CD14-positive monocyte (primary cell): ENCODE data around the gene MAPRE3. TPM values are rescaled to one million over a fixed set of nuclear protein-coding genes. Genes with fewer than 3 reads are reported as not detected.

ENCODE experiments used
- DNase-seq, 3 donors: peaks; one replicate each; pipeline ENCODE4 v3.0.0-alpha.2; 2011 to 2022
- H2AFZ ChIP-seq: 2 replicates; pipeline ENCODE4 v1.6.0; 2012; ENCODE audit warnings: mild to moderate bottlenecking, low read depth, low read length, inconsistent platforms; ENCODE audit not compliant: insufficient read depth, poor library complexity, severe bottlenecking
- H3K27ac ChIP-seq, 2 donors: 1 replicate in 1 of 2; 2 replicates in 1 of 2; pipeline ENCODE4 v1.5.1; 2012 to 2013; ENCODE audit warnings: low read length in 2 of 2, control low read depth in 1 of 2, inconsistent platforms in 1 of 2, low read depth in 1 of 2, mild to moderate bottlenecking in 1 of 2
- H3K27me3 ChIP-seq, 2 donors: one replicate each; pipeline versions ENCODE4 v1.6.0 to v1.6.1; 2011 to 2013; ENCODE audit warnings: low read length in 2 of 2; ENCODE audit not compliant: control insufficient read depth in 2 of 2, insufficient read depth in 2 of 2
- H3K36me3 ChIP-seq, 2 donors: replicated peaks in 1 of 2; 1 replicate in 1 of 2; 2 replicates in 1 of 2; pipeline versions ENCODE4 v1.5.1 to v1.6.1; 2012 to 2013; ENCODE audit warnings: low read length in 2 of 2, control low read depth in 1 of 2, inconsistent platforms in 1 of 2, mild to moderate bottlenecking in 1 of 2; ENCODE audit not compliant: insufficient read depth in 2 of 2, control insufficient read depth in 1 of 2
- H3K4me1 ChIP-seq, 2 donors: 1 replicate in 1 of 2; 2 replicates in 1 of 2; pipeline versions ENCODE4 v1.5.1 to v1.6.1; 2012 to 2013; ENCODE audit warnings: low read length in 2 of 2, control low read depth in 1 of 2, inconsistent platforms in 1 of 2, mild to moderate bottlenecking in 1 of 2, moderate library complexity in 1 of 2; ENCODE audit not compliant: insufficient read depth in 2 of 2, control insufficient read depth in 1 of 2
- H3K4me2 ChIP-seq: replicated peaks from 2 replicates; pipeline ENCODE3; 2012; ENCODE audit warnings: low read length, moderate library complexity, mild to moderate bottlenecking; ENCODE audit not compliant: poor library complexity, severe bottlenecking; ENCODE audit errors: extremely low read depth
- H3K4me3 ChIP-seq, 3 experiments: fragments of 200-600 bp in 1 of 3; sonication (generic) in 1 of 3; replicated peaks in 1 of 3; 1 replicate in 2 of 3; 2 replicates in 1 of 3; pipeline ENCODE4 v1.5.1; 2011 to 2013; ENCODE audit warnings: low read length in 3 of 3, mild to moderate bottlenecking in 3 of 3, control low read depth in 2 of 3, low read depth in 2 of 3, inconsistent platforms in 1 of 3, moderate library complexity in 1 of 3
- H3K79me2 ChIP-seq: 2 replicates; pipeline ENCODE4 v1.6.0; 2012; ENCODE audit warnings: mild to moderate bottlenecking, control low read depth, inconsistent platforms, low read length, moderate library complexity; ENCODE audit not compliant: insufficient read depth
- H3K9ac ChIP-seq: 2 replicates; pipeline ENCODE4 v1.6.0; 2017; ENCODE audit warnings: low read length, mild to moderate bottlenecking; ENCODE audit not compliant: insufficient read depth, poor library complexity, severe bottlenecking
- H3K9me3 ChIP-seq, 2 donors: replicated peaks in 1 of 2; 1 replicate in 1 of 2; 2 replicates in 1 of 2; pipeline versions ENCODE4 v1.5.1 to v1.6.1; 2012 to 2013; ENCODE audit warnings: low read length in 2 of 2, control low read depth in 1 of 2; ENCODE audit not compliant: control insufficient read depth in 1 of 2, insufficient read depth in 1 of 2
- H4K20me1 ChIP-seq: 2 replicates; pipeline ENCODE4 v1.6.0; 2012; ENCODE audit warnings: mild to moderate bottlenecking, low read length, control low read depth, moderate library complexity; ENCODE audit not compliant: insufficient read depth
- H3K27ac Mint-ChIP-seq, 7 donors: one replicate each; pipeline ENCODE4 v1.8.0; 2020; ENCODE audit warnings: mild to moderate bottlenecking in 7 of 7, mixed read lengths in 7 of 7, moderate library complexity in 6 of 7, inconsistent platforms in 2 of 7
- H3K27me3 Mint-ChIP-seq, 3 donors: one replicate each; pipeline ENCODE4 v1.8.0; 2021 to 2022; ENCODE audit warnings: low read depth in 3 of 3, mild to moderate bottlenecking in 3 of 3, mixed read lengths in 3 of 3, moderate library complexity in 3 of 3, inconsistent platforms in 1 of 3
- H3K36me3 Mint-ChIP-seq, 2 donors: one replicate each; pipeline ENCODE4 v1.8.0; 2020; ENCODE audit warnings: mixed read lengths in 2 of 2, inconsistent platforms in 1 of 2, mild to moderate bottlenecking in 1 of 2
- H3K4me1 Mint-ChIP-seq: one replicate; pipeline ENCODE4 v1.8.0; 2020; ENCODE audit warnings: mild to moderate bottlenecking, mixed read lengths
- H3K4me3 Mint-ChIP-seq, 2 donors: one replicate each; pipeline ENCODE4 v1.8.0; 2020; ENCODE audit warnings: mild to moderate bottlenecking in 2 of 2, mixed read lengths in 2 of 2, moderate library complexity in 1 of 2
- H3K9me3 Mint-ChIP-seq, 7 donors: one replicate each; pipeline ENCODE4 v1.8.0; 2020 to 2022; ENCODE audit warnings: mixed read lengths in 7 of 7, mild to moderate bottlenecking in 6 of 7, moderate library complexity in 6 of 7, inconsistent platforms in 2 of 7
- CTCF ChIP-seq: fragments of 200-600 bp; IDR thresholded peaks from one replicate; pipeline ENCODE4 v1.8.0; 2022; ENCODE audit warnings: antibody characterized with exemption, mild to moderate bottlenecking
- WGBS: methylation state at CpG from one replicate; pipeline ENCODE4 v1.1.5; 2013; ENCODE audit warnings: missing lambda C conversion rate; ENCODE audit not compliant: insufficient coverage; 5-methylcytosine and 5-hydroxymethylcytosine counted together
- intact Hi-C, 2 donors: fragments of 100-400 bp; cut with micrococcal nuclease; formaldehyde crosslinking; loops; one replicate each; pipeline versions ENCODE4 v1.15.0 to v1.15.1; 2023
- polyA plus RNA-seq, 3 donors: library from polyadenylated mRNA; depleted of rRNA in 1 of 3; unstranded in 2 of 3; stranded (reverse) in 1 of 3; fragments of 300-500 nt in 2 of 3; fragments of >200 nt in 1 of 3; fragmentation: Illumina TruSeq in 2 of 3; gene quantifications; 1 replicate in 2 of 3; 2 replicates in 1 of 3; pipeline ENCODE4 v1.2.3, GENCODE V29; 2012 to 2021

Gene MAPRE3
- polyA plus RNA-seq, 3 donors, result 2.4 to 14.4 (median 3.5) TPM

GRCh38 chr2:26950246-26950645, 20.2 kb upstream of the MAPRE3 start:
- 76% methylated on average over 4 of the region's 5 CpGs for WGBS
- H3K27me3 ChIP-seq, result peaks cover 0 to 4% of the 10 kb centered on the region in 2 donors
- H3K9ac ChIP-seq, result no peak overlapping the region
- H3K27me3 Mint-ChIP-seq, result peaks cover 11 to 21% (median 13%) of the 10 kb centered on the region in 3 donors
- peaks cover 0 to 3% (median 0%) of the 10 kb centered on the region in 7 donors for H3K9me3 Mint-ChIP-seq
- no peak overlapping the region for H3K27ac ChIP-seq
- no peaks in the 10 kb centered on the region for H3K4me1 Mint-ChIP-seq
- no peaks in the 10 kb centered on the region for H3K4me1 ChIP-seq
- DNase-seq, result no peak
- H3K79me2 ChIP-seq, result no peaks in the 10 kb centered on the region
- intact Hi-C loops, result no loop called here
- no peaks in the 10 kb centered on the region for H3K36me3 ChIP-seq
- TF ChIP-seq CTCF, result no peak
- no peak overlapping the region for H3K4me2 ChIP-seq
- H3K27ac Mint-ChIP-seq, result no peak overlapping the region
- no peaks in the 10 kb centered on the region for H3K36me3 Mint-ChIP-seq
- no peak overlapping the region for H2AFZ ChIP-seq
- no peak overlapping the region for H3K4me3 ChIP-seq
- H4K20me1 ChIP-seq, result no peaks in the 10 kb centered on the region
- H3K4me3 Mint-ChIP-seq, result no peak overlapping the region
- H3K9me3 ChIP-seq, result no peaks in the 10 kb centered on the region

GRCh38 chr2:26951236-26951635, 19.2 kb upstream of the MAPRE3 start:
- WGBS, result no CpG with 5 or more reads among the region's 3 CpGs
- TF ChIP-seq CTCF, result no peak

More at GRCh38 chr2:26951236-26951635, 19.2 kb upstream of the MAPRE3 start:
- DNase-seq, result no peak
- Histone ChIP-seq H3K9ac (no peak overlapping the region), H3K27ac (no peak overlapping the region), H3K79me2 (no peaks in the 10 kb centered on the region), H3K36me3 (no peaks in the 10 kb centered on the region), H4K20me1 (no peaks in the 10 kb centered on the region), H2AFZ (no peak overlapping the region), H3K4me2 (no peak overlapping the region), H3K27me3 (peaks cover 0 to 7% of the 10 kb centered on the region in 2 donors), H3K9me3 (no peaks in the 10 kb centered on the region), H3K4me1 (no peaks in the 10 kb centered on the region), H3K4me3 (no peak overlapping the region)
- intact Hi-C loops, result no loop called here
- H3K9me3 Mint-ChIP-seq, result peaks cover 0 to 3% (median 0%) of the 10 kb centered on the region in 7 donors
- peaks cover 16 to 20% (median 17%) of the 10 kb centered on the region in 3 donors for H3K27me3 Mint-ChIP-seq
- no peak overlapping the region for H3K4me3 Mint-ChIP-seq
- no peaks in the 10 kb centered on the region for H3K36me3 Mint-ChIP-seq
- no peaks in the 10 kb centered on the region for H3K4me1 Mint-ChIP-seq
- no peak overlapping the region for H3K27ac Mint-ChIP-seq
